Cardiac fibroblast (primary cell): Measurements from ENCODE around the gene TSPAN14.

Experiments
- DNase-seq, 2 donors: peaks; one replicate each; pipeline versions ENCODE4 v3.0.0 to v3.0.0-alpha.2; 2010; ENCODE audit warnings: low read depth in 2 of 2
- H3K4me3 ChIP-seq, 2 donors: replicated peaks in 1 of 2; 1 replicate in 1 of 2; 2 replicates in 1 of 2; pipeline ENCODE4 v1.5.1; 2011; ENCODE audit warnings: low read depth in 2 of 2, low read length in 2 of 2, mild to moderate bottlenecking in 2 of 2, moderate library complexity in 1 of 2
- TF ChIP-seq, protein P1 (sequence below): IDR thresholded peaks from one replicate; pipeline ENCODE4 v1.5.1; 2011; ENCODE audit warnings: low read depth, mild to moderate bottlenecking, low read length, inconsistent platforms

Gene TSPAN14

GRCh38 chr10:80538481-80539185, 84.5 kb downstream of the TSPAN14 start:
- H3K4me3 ChIP-seq: no peak overlapping the region
- DNase-seq: no peak
- TF ChIP-seq, protein P1, sequence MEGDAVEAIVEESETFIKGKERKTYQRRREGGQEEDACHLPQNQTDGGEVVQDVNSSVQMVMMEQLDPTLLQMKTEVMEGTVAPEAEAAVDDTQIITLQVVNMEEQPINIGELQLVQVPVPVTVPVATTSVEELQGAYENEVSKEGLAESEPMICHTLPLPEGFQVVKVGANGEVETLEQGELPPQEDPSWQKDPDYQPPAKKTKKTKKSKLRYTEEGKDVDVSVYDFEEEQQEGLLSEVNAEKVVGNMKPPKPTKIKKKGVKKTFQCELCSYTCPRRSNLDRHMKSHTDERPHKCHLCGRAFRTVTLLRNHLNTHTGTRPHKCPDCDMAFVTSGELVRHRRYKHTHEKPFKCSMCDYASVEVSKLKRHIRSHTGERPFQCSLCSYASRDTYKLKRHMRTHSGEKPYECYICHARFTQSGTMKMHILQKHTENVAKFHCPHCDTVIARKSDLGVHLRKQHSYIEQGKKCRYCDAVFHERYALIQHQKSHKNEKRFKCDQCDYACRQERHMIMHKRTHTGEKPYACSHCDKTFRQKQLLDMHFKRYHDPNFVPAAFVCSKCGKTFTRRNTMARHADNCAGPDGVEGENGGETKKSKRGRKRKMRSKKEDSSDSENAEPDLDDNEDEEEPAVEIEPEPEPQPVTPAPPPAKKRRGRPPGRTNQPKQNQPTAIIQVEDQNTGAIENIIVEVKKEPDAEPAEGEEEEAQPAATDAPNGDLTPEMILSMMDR: no peak

GRCh38 chr10:80539421-80540031, 85.4 kb downstream of the TSPAN14 start:
- TF ChIP-seq, protein P1: no peak
- no peak overlapping the region for H3K4me3 ChIP-seq
- DNase-seq: no peak

GRCh38 chr10:80540136-80540535, 86.0 kb downstream of the TSPAN14 start:
- TF ChIP-seq, protein P1: no peak
- H3K4me3 ChIP-seq: no peak overlapping the region
- DNase-seq: no peak

GRCh38 chr10:80540618-80540980, 86.5 kb downstream of the TSPAN14 start:
- TF ChIP-seq, protein P1: no peak
- H3K4me3 ChIP-seq: no peak overlapping the region
- no peak for DNase-seq

- H3K4me3 ChIP-seq: no peak overlapping the region
- no peak for DNase-seq
- TF ChIP-seq, protein P1: no peak
Measured at GRCh38 chr10:80540981-80541750, 87.1 kb downstream of the TSPAN14 start.

DNA sequence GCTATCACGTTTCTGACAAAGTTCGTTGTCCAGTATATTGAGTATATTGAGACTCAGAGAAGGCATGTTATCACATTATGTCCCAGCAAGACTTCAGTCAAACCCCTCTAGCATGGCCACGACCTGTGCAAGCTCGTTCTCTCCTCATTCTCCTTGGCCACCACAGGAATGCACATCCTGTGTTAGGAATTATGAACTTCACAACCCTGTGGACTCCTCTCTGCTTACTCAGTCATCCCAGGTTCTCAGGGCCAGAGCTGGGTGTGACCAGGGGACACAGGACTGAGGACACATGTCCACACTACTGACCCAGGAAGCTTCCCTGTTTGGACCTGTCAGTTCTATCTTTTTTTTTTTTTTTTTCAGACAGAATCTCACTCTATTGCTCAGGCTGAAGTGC, 87.9 kb downstream of the TSPAN14 start:
- H3K4me3 ChIP-seq: no peak overlapping the region
- DNase-seq: peak in 1 of 2 donors; percentile 32
- TF ChIP-seq, protein P1: no peak
